Neural cell (in vitro differentiated cells): ENCODE results near the gene CTTNBP2NL.

Source experiments
- CTCF ChIP-seq: fragments of 450-650 bp; IDR thresholded peaks from 2 replicates; pipeline ENCODE4 v1.5.1; 2014; ENCODE audit warnings: antibody characterized with exemption, mild to moderate bottlenecking, moderate library complexity; ENCODE audit not compliant: poor library complexity, severe bottlenecking
- EP300 ChIP-seq: fragments of 450-650 bp; conservative IDR thresholded peaks from 2 replicates; pipeline ENCODE4 v1.6.1; 2014; ENCODE audit warnings: antibody characterized with exemption, mild to moderate bottlenecking, moderate library complexity; ENCODE audit not compliant: poor library complexity, severe bottlenecking
- EZH2 ChIP-seq: fragments of 200-600, 300-800 bp; shearing (Covaris generic), sonication (generic); IDR thresholded peaks from 2 replicates; pipeline ENCODE4 v1.6.1; 2014; ENCODE audit warnings: antibody characterized with exemption, low read length, borderline replicate concordance, mild to moderate bottlenecking; ENCODE audit not compliant: insufficient read depth, poor library complexity, severe bottlenecking
- MXI1 ChIP-seq: fragments of 450-650 bp; conservative IDR thresholded peaks from 2 replicates; pipeline ENCODE4 v1.6.1; 2014; ENCODE audit warnings: antibody characterized with exemption, mild to moderate bottlenecking; ENCODE audit not compliant: poor library complexity, severe bottlenecking
- POLR2AphosphoS5 ChIP-seq: IDR thresholded peaks from 2 replicates; pipeline ENCODE4 v1.6.1; 2012
- RAD21 ChIP-seq: fragments of 450-650 bp; conservative IDR thresholded peaks from 2 replicates; pipeline ENCODE4 v1.6.1; 2014; ENCODE audit warnings: antibody characterized with exemption, mild to moderate bottlenecking, moderate library complexity
- REST ChIP-seq: IDR thresholded peaks from 2 replicates; pipeline ENCODE4 v1.6.1; 2012; ENCODE audit warnings: borderline replicate concordance
- SMC3 ChIP-seq: fragments of 450-650 bp; conservative IDR thresholded peaks from 2 replicates; pipeline ENCODE4 v1.6.1; 2014; ENCODE audit warnings: antibody characterized with exemption, mild to moderate bottlenecking, moderate library complexity; ENCODE audit not compliant: poor library complexity
- TAF1 ChIP-seq: IDR thresholded peaks from 2 replicates; pipeline ENCODE4 v1.6.1; 2012; ENCODE audit warnings: low read depth

GRCh38 chr1:112380356-112380755, 15.7 kb upstream of the CTTNBP2NL start:
- no peak for TF ChIP-seq CTCF
- no peak for TF ChIP-seq EZH2
- no peak for TF ChIP-seq TAF1
- no peak for TF ChIP-seq RAD21
- no peak for TF ChIP-seq SMC3
- no peak for TF ChIP-seq REST
- no peak for TF ChIP-seq POLR2AphosphoS5
- no peak for TF ChIP-seq EP300
- no peak for TF ChIP-seq MXI1
